Heart right ventricle (tissue), 16 donors: ENCODE data around the gene MEOX1. TPM values are rescaled to one million over a fixed set of nuclear protein-coding genes. Genes with fewer than 3 reads are reported as not detected.

Source experiments
- ATAC-seq, 8 donors: fragments of 200-7000 bp; cut with Tn5 transposase; one replicate each; pipeline ENCODE4 v1.9.1; 2020; ENCODE audit warnings: mild to moderate bottlenecking in 8 of 8, moderate library complexity in 8 of 8, moderate number of reproducible peaks in 1 of 8
- DNase-seq, 2 donors: peaks; one replicate each; pipeline ENCODE4 v3.0.0-alpha.2; 2020
- H3K27ac ChIP-seq, 10 donors: fragments of 200-600 bp; sonication (generic) in 2 of 10; one replicate each; pipeline versions ENCODE4 v1.5.0 to v1.8.0; 2020 to 2022; ENCODE audit warnings: mild to moderate bottlenecking in 3 of 10
- H3K27me3 ChIP-seq, 7 donors: fragments of 200-600 bp; one replicate each; pipeline ENCODE4 v1.8.0; 2021 to 2022; ENCODE audit warnings: mild to moderate bottlenecking in 2 of 7
- H3K36me3 ChIP-seq, 9 donors: fragments of 200-600 bp; sonication (generic) in 1 of 9; one replicate each; pipeline versions ENCODE4 v1.5.0 to v1.8.0; 2020 to 2022; ENCODE audit warnings: mild to moderate bottlenecking in 2 of 9
- H3K4me1 ChIP-seq, 9 donors: fragments of 200-600 bp; sonication (generic) in 1 of 9; one replicate each; pipeline versions ENCODE4 v1.5.0 to v1.8.0; 2020 to 2022; ENCODE audit warnings: mild to moderate bottlenecking in 4 of 9
- H3K4me3 ChIP-seq, 10 donors: fragments of 200-600 bp; sonication (generic) in 2 of 10; one replicate each; pipeline versions ENCODE4 v1.5.0 to v1.8.0; 2020 to 2022; ENCODE audit warnings: mild to moderate bottlenecking in 7 of 10, moderate library complexity in 2 of 10
- H3K9me3 ChIP-seq, 11 donors: fragments of 200-600 bp in 10 of 11; sonication (generic) in 2 of 11; one replicate each; pipeline versions ENCODE4 v1.5.0 to v1.8.0; 2013 to 2022; ENCODE audit warnings: mild to moderate bottlenecking in 2 of 11, control low read depth in 1 of 11, moderate library complexity in 1 of 11
- whole genome bisulfite sequencing, 2 donors: extraction: QIAGEN DNeasy Blood & Tissue Kit; methylation state at CpG; one replicate each; pipeline ENCODE4 v1.1.7; 2013; ENCODE audit warnings: inconsistent platforms in 1 of 2; 5-methylcytosine and 5-hydroxymethylcytosine counted together
- intact Hi-C, 10 donors: fragments of 100-400 bp; cut with DNase I; formaldehyde crosslinking; loops; one replicate each; pipeline versions ENCODE4 v1.11.1 to v1.14.2; 2022
- polyA plus RNA-seq, 2 donors: library from polyadenylated mRNA; stranded (reverse); fragments of 200-250 nt; gene quantifications; one replicate each; pipeline ENCODE4 v1.2.3, GENCODE V29; 2013
- total RNA-seq, 10 donors: library from RNA; stranded (reverse); fragmentation: NEBNext Ultra II Directional in 3 of 10; extraction: Animal tissue kit (Norgen Biotek cat#: 25700) in 3 of 10; gene quantifications; one replicate each; pipeline versions ENCODE4 v1.2.1 to v1.2.4, GENCODE V29; 2021 to 2023
- TF ChIP-seq, protein P1 (sequence below), 9 donors: fragments of 200-600 bp; sonication (generic) in 2 of 9; IDR thresholded peaks; one replicate each; pipeline versions ENCODE4 v1.5.0 to v1.8.0; 2021 to 2022; ENCODE audit warnings: antibody characterized with exemption in 9 of 9, mild to moderate bottlenecking in 5 of 9, moderate library complexity in 1 of 9
- donor health status: Arrhythmogenic right ventricular cardiomyopathy.
- donor health status: ischemic (EF 13 %, LVEDD 7.1; RV severe dilation, severe dysfunction).
- donor health status: healthy with polysubstance abuse.
- donor health status: DM: no; HTN: yes; CAD: no.
- donor health status: DM: no; HTN: no; CAD: no.
- donor health status: ischemic (EF 25% LVEDD 6.9; RV normal size, moderate dysfunction).
- donor health status: ischemic (EF 25% LVEDD 5.7; RV mildly dilated, moderate dysfunction).
- donor health status: healthy.
- donor health status: DM: yes; HTN: yes; CAD: no.
- donor health status: Ischemic cardiomyopathy.
- donor health status: ischemic (EF 35%, LVEDD 5.7; RV mildly dilated, moderate dysfunction).
- donor health status: nonischemic (EF 11% LVEDD 7.7; RV severe dilation, severe dysfunction).
- donor health status: DM: yes; HTN: yes; CAD: no.
- donor health status: PGD.
- donor health status: ischemic (EF 29% LVEDD 5.4; RV normal size, mild dysfunction).
- donor health status: nonischemic (EF 23%, LVEDD 6.1; RV moderate dilation, normal function).

Gene MEOX1
- total and polyA plus RNA-seq, 12 donors: 6.4 to 25.3 (median 14.8) TPM

DNA sequence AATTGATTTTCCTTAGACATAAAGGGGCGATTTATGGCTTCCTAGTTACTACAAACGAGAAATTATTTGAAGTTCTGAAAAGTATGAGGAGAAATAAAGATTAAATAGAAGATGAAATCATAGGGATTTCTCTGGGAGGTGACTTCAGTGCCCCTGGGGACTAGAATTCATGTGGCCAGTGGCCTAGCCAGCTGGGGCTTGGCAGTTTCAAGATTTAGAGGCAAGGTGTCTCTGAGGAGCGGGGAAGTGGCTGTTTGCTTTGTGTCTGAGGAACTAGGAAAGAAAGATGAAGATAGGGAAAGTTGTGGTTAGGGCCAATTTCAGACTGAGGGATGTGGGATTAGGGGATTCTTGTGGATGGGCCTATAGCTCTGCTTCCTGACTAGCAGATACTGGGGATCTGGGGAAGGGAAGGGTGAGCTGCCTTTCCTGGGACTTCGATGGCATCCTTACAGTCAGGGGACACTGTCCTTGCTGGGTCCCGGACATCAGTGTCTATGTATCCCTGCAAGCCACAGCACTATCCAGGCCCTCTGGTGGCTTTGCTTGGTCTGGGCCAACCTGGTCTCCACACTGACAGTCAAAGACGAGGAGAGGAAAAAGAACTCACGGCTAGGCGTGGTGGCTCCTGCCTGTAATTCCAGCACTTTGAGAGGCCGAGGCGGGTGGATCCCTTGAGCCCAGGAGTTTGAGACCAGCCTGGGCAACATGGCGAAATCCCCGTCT lies 22.4 kb upstream of the MEOX1 start:
- Histone ChIP-seq H3K4me1 (no peaks in the 10 kb centered on the region), H3K4me3 (no peak overlapping the region), H3K9me3 (no peaks in the 10 kb centered on the region), H3K36me3 (no peaks in the 10 kb centered on the region), H3K27me3 (no peaks in the 10 kb centered on the region), H3K27ac (no peak overlapping the region)
- no peak for ATAC-seq
- no peak for DNase-seq
- TF ChIP-seq, protein P1, sequence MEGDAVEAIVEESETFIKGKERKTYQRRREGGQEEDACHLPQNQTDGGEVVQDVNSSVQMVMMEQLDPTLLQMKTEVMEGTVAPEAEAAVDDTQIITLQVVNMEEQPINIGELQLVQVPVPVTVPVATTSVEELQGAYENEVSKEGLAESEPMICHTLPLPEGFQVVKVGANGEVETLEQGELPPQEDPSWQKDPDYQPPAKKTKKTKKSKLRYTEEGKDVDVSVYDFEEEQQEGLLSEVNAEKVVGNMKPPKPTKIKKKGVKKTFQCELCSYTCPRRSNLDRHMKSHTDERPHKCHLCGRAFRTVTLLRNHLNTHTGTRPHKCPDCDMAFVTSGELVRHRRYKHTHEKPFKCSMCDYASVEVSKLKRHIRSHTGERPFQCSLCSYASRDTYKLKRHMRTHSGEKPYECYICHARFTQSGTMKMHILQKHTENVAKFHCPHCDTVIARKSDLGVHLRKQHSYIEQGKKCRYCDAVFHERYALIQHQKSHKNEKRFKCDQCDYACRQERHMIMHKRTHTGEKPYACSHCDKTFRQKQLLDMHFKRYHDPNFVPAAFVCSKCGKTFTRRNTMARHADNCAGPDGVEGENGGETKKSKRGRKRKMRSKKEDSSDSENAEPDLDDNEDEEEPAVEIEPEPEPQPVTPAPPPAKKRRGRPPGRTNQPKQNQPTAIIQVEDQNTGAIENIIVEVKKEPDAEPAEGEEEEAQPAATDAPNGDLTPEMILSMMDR (IDR thresholded peaks at IDR 0.05): no peak
- WGBS, 2 donors: 91 to 92% methylated on average over 12 of the region's 12 CpGs
- intact Hi-C loops: loop anchor here in 1 of 10 donors (10.0 kb wide), 1 partner anchor 161 kb away; the partner anchor contains the start of gene CD300LG

DNA sequence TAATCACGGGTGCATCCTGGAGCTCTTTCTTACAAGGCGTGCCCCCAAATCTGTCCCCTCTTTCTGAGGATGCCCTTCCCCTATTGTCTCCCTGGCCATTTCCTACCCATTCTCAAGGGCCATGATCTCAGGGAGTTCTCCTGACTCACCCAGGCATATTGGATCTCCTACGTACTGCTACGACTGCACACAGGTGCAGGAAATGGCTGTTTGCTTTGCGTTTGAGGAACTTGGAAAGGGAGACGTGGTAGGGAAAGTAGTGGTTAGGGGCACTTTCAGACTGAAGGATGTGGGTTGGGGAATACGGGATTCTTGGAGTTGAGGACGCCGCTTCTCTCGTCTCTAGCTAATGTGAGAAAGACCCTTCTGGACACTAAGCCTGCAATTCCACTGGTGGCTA lies 18.7 kb upstream of the MEOX1 start:
- Histone ChIP-seq H3K36me3 (no peaks in the 10 kb centered on the region), H3K9me3 (no peaks in the 10 kb centered on the region), H3K4me3 (no peak overlapping the region), H3K27me3 (no peaks in the 10 kb centered on the region), H3K4me1 (peaks cover 0 to 25% (median 5%) of the 10 kb centered on the region in 9 donors), H3K27ac (no peak overlapping the region)
- TF ChIP-seq, protein P1 (IDR thresholded peaks at IDR 0.05): no peak
- DNase-seq (no peak), ATAC-seq (no peak)
- intact Hi-C loops: loop anchor here in 1 of 10 donors (10.0 kb wide), 1 partner anchor 164 kb away; the partner anchor contains the start of gene CD300LG
- 78 to 79% methylated on average over 10 of the region's 10 CpGs for WGBS, 2 donors

DNA sequence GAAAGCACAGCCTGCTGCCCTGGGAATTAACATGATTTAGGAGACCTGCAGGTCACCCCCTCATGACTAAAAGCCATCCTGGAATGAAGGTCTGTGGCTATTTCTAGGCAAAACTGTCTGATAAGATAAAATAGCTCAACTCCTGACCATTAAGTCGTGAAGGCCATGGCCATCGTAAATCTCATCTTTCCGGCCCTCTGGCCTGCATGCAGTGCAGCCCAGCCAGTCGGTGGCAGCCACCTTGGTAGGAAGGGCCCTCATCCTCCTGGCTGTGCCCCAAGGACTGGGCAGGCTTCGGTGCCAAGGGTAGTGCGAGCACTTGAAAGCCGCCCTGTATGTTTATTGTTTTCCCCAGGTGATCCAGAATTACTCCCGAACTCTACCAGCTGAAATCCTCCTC lies 18.2 kb upstream of the MEOX1 start:
- H3K27ac ChIP-seq: no peak overlapping the region
- no peak for ATAC-seq
- TF ChIP-seq, protein P1 (IDR thresholded peaks at IDR 0.05): no peak
- no peaks in the 10 kb centered on the region for H3K9me3 ChIP-seq
- intact Hi-C loops: loop anchor here in 1 of 10 donors (10.0 kb wide), 1 partner anchor 165 kb away; the partner anchor contains the start of gene CD300LG
- WGBS, 2 donors: 75 to 81% methylated on average over 8 of the region's 8 CpGs
- no peak overlapping the region for H3K4me3 ChIP-seq
- no peaks in the 10 kb centered on the region for H3K27me3 ChIP-seq
- peaks cover 0 to 25% (median 5%) of the 10 kb centered on the region in 9 donors for H3K4me1 ChIP-seq
- H3K36me3 ChIP-seq: no peaks in the 10 kb centered on the region
- no peak for DNase-seq

- DNase-seq (no peak), ATAC-seq (no peak)
- Histone ChIP-seq H3K27ac (no peak overlapping the region), H3K9me3 (no peaks in the 10 kb centered on the region), H3K36me3 (no peaks in the 10 kb centered on the region), H3K27me3 (no peaks in the 10 kb centered on the region), H3K4me1 (peaks cover 0 to 25% (median 5%) of the 10 kb centered on the region in 9 donors), H3K4me3 (no peak overlapping the region)
- 37 to 46% methylated on average over 4 of the region's 4 CpGs for WGBS, 2 donors
- TF ChIP-seq, protein P1 (IDR thresholded peaks at IDR 0.05): no peak
- intact Hi-C loops: no loop called here
These were observed 17.7 kb upstream of the MEOX1 start for GRCh38 chr17:43679401-43679800.
